MM.1S (cell line): ENCODE data around the gene OPRD1.

Source experiments
- DNase-seq: peaks from one replicate; pipeline ENCODE4 v3.0.0-alpha.2; 2015
- H2AFZ ChIP-seq: fragments of 300-600 bp; sonication (generic); 2 replicates; pipeline ENCODE4 v1.6.0; 2016; ENCODE audit warnings: antibody characterized with exemption, low read length
- H3F3A ChIP-seq: fragments of 300-600 bp; sonication (generic); 2 replicates; pipeline ENCODE4 v1.6.1; 2016; ENCODE audit warnings: mild to moderate bottlenecking, antibody characterized with exemption, low read length, moderate library complexity, mixed read lengths; ENCODE audit not compliant: insufficient read depth
- H3K27ac ChIP-seq: fragments of 300-600 bp; sonication (generic); 2 replicates; pipeline ENCODE4 v1.5.1; 2016; ENCODE audit warnings: mild to moderate bottlenecking, low read length
- H3K27me3 ChIP-seq: fragments of 300-600 bp; sonication (generic); replicated peaks from 2 replicates; pipeline ENCODE4 v1.6.0; 2016; ENCODE audit warnings: low read length; ENCODE audit not compliant: insufficient read depth
- H3K36me3 ChIP-seq: fragments of 300-600 bp; sonication (generic); replicated peaks from 2 replicates; pipeline ENCODE4 v1.6.1; 2016; ENCODE audit warnings: mild to moderate bottlenecking, low read length, mixed read lengths; ENCODE audit not compliant: insufficient read depth
- H3K4me1 ChIP-seq: fragments of 300-600 bp; sonication (generic); 2 replicates; pipeline ENCODE4 v1.6.1; 2016; ENCODE audit warnings: low read length, mixed read lengths
- H3K4me2 ChIP-seq: fragments of 300-600 bp; sonication (generic); 2 replicates; pipeline ENCODE4 v1.6.0; 2016; ENCODE audit warnings: low read depth, low read length
- H3K4me3 ChIP-seq: fragments of 300-600 bp; sonication (generic); 2 replicates; pipeline ENCODE4 v1.5.1; 2016; ENCODE audit warnings: low read length, mixed read lengths
- H3K79me2 ChIP-seq: fragments of 300-600 bp; sonication (generic); 2 replicates; pipeline ENCODE4 v1.6.1; 2016; ENCODE audit warnings: mixed run types, low read length, mixed read lengths
- H3K9ac ChIP-seq: fragments of 300-600 bp; sonication (generic); 2 replicates; pipeline ENCODE4 v1.6.1; 2016; ENCODE audit warnings: low read length, mixed read lengths
- H3K9me2 ChIP-seq: fragments of 300-600 bp; sonication (generic); replicated peaks from 2 replicates; pipeline ENCODE4 v1.6.1; 2016; ENCODE audit warnings: mild to moderate bottlenecking, low read length, mixed read lengths; ENCODE audit not compliant: insufficient read depth
- H3K9me3 ChIP-seq: fragments of 300-600 bp; sonication (generic); replicated peaks from 2 replicates; pipeline ENCODE4 v1.6.1; 2016; ENCODE audit warnings: mild to moderate bottlenecking, low read length, mixed read lengths; ENCODE audit not compliant: insufficient read depth
- H4K20me1 ChIP-seq: fragments of 300-600 bp; sonication (generic); 2 replicates; pipeline ENCODE4 v1.6.1; 2016; ENCODE audit warnings: mild to moderate bottlenecking, low read length, moderate library complexity, mixed read lengths; ENCODE audit not compliant: insufficient read depth
- CTCF ChIP-seq: fragments of 300-600 bp; sonication (generic); IDR thresholded peaks from 2 replicates; pipeline ENCODE4 v1.5.1; 2016; ENCODE audit warnings: antibody characterized with exemption, low read length, mixed read lengths
- EZH2 ChIP-seq: fragments of 300-600 bp; sonication (generic); optimal IDR thresholded peaks from 2 replicates; pipeline ENCODE3; 2017; ENCODE audit warnings: low read depth, mild to moderate bottlenecking, antibody characterized with exemption, low read length, mixed read lengths
- EZH2phosphoT487 ChIP-seq: fragments of 300-600 bp; sonication (generic); IDR thresholded peaks from 2 replicates; pipeline ENCODE4 v1.6.1; 2018; ENCODE audit warnings: antibody characterized with exemption, low read length

Gene OPRD1

GRCh38 chr1:28830814-28831213 lies 18.8 kb downstream of the OPRD1 start:
- Histone ChIP-seq H3K9me2 (no peaks in the 10 kb centered on the region), H3K4me3 (no peak overlapping the region), H3K79me2 (no peaks in the 10 kb centered on the region), H3K36me3 (no peaks in the 10 kb centered on the region), H3K27me3 (no peaks in the 10 kb centered on the region), H3K9me3 (no peaks in the 10 kb centered on the region), H3F3A (no peaks in the 10 kb centered on the region), H3K27ac (no peak overlapping the region), H3K4me2 (no peak overlapping the region), H3K9ac (no peak overlapping the region), H2AFZ (no peak overlapping the region), H3K4me1 (no peaks in the 10 kb centered on the region), H4K20me1 (no peaks in the 10 kb centered on the region)
- DNase-seq = no peak
- no peak for TF ChIP-seq CTCF
- TF ChIP-seq EZH2phosphoT487 = no peak
- TF ChIP-seq EZH2 = no peak

GRCh38 chr1:28832966-28833365 lies 21.0 kb downstream of the OPRD1 start:
- no peak overlapping the region for H3K4me3 ChIP-seq
- H3K4me1 ChIP-seq = no peaks in the 10 kb centered on the region
- no peak overlapping the region for H3K4me2 ChIP-seq
- no peak for DNase-seq
- no peaks in the 10 kb centered on the region for H3F3A ChIP-seq
- H3K79me2 ChIP-seq = no peaks in the 10 kb centered on the region
- H3K27me3 ChIP-seq = no peaks in the 10 kb centered on the region
- H3K9ac ChIP-seq = no peak overlapping the region
- no peak overlapping the region for H3K27ac ChIP-seq
- H3K36me3 ChIP-seq = no peaks in the 10 kb centered on the region
- H2AFZ ChIP-seq = no peak overlapping the region
- no peaks in the 10 kb centered on the region for H4K20me1 ChIP-seq
- TF ChIP-seq CTCF (no peak), EZH2 (no peak), EZH2phosphoT487 (no peak)
- H3K9me2 ChIP-seq = no peaks in the 10 kb centered on the region
- H3K9me3 ChIP-seq = no peaks in the 10 kb centered on the region

- no peak overlapping the region for H2AFZ ChIP-seq
- no peak for DNase-seq
- TF ChIP-seq CTCF = no peak
- TF ChIP-seq EZH2phosphoT487 = no peak
- no peak for TF ChIP-seq EZH2
- no peak overlapping the region for H3K9ac ChIP-seq
- no peaks in the 10 kb centered on the region for H4K20me1 ChIP-seq
- no peaks in the 10 kb centered on the region for H3K27me3 ChIP-seq
- H3K4me3 ChIP-seq = no peak overlapping the region
- no peaks in the 10 kb centered on the region for H3K79me2 ChIP-seq
- H3F3A ChIP-seq = no peaks in the 10 kb centered on the region
- no peaks in the 10 kb centered on the region for H3K9me2 ChIP-seq
- no peak overlapping the region for H3K4me2 ChIP-seq
- H3K27ac ChIP-seq = no peak overlapping the region
- H3K36me3 ChIP-seq = no peaks in the 10 kb centered on the region
- no peaks in the 10 kb centered on the region for H3K9me3 ChIP-seq
- H3K4me1 ChIP-seq = no peaks in the 10 kb centered on the region
Observed at GRCh38 chr1:28833381-28833780, 21.4 kb downstream of the OPRD1 start.
